Natural killer cell (primary cell): ENCODE measurements around the gene PTPRK. TPM values are rescaled to one million over a fixed set of nuclear protein-coding genes. Genes with fewer than 3 reads are reported as not detected.

Experiments
- ATAC-seq, 3 donors: fragments of 150-1000 bp in 2 of 3; fragments of 200-7000 bp in 1 of 3; cut with Tn5 transposase; 1 replicate in 1 of 3; 2 replicates in 2 of 3; pipeline ENCODE4 v1.10.0; 2021; ENCODE audit warnings: mild to moderate bottlenecking in 2 of 3, moderate library complexity in 2 of 3
- DNase-seq, 2 donors: peaks; one replicate each; pipeline versions ENCODE4 v3.0.0 to v3.0.0-alpha.2; 2013 to 2021; ENCODE audit warnings: mixed read lengths in 1 of 2
- H3K27ac ChIP-seq: one replicate; pipeline ENCODE4 v1.5.1; 2013; ENCODE audit warnings: mild to moderate bottlenecking, low read length
- H3K27me3 ChIP-seq: one replicate; pipeline ENCODE4 v1.6.1; 2013; ENCODE audit warnings: low read length; ENCODE audit not compliant: control insufficient read depth, insufficient read depth
- H3K36me3 ChIP-seq: one replicate; pipeline ENCODE4 v1.6.1; 2013; ENCODE audit warnings: low read length; ENCODE audit not compliant: control insufficient read depth, insufficient read depth
- H3K4me1 ChIP-seq: one replicate; pipeline ENCODE4 v1.6.1; 2013; ENCODE audit warnings: low read length; ENCODE audit not compliant: control insufficient read depth, insufficient read depth
- H3K4me3 ChIP-seq: one replicate; pipeline ENCODE4 v1.5.1; 2013; ENCODE audit warnings: low read length
- H3K9me3 ChIP-seq: one replicate; pipeline ENCODE4 v1.6.1; 2013; ENCODE audit warnings: low read length; ENCODE audit not compliant: control insufficient read depth, insufficient read depth
- H3K27ac Mint-ChIP-seq, 2 donors: one replicate each; pipeline ENCODE4 v1.8.0; 2022; ENCODE audit warnings: mild to moderate bottlenecking in 2 of 2, mixed read lengths in 2 of 2, moderate library complexity in 1 of 2
- H3K27me3 Mint-ChIP-seq, 2 donors: one replicate each; pipeline ENCODE4 v1.8.0; 2022; ENCODE audit warnings: low read depth in 2 of 2, mixed read lengths in 2 of 2
- H3K36me3 Mint-ChIP-seq: one replicate; pipeline ENCODE4 v1.8.0; 2022; ENCODE audit warnings: mixed read lengths
- H3K4me1 Mint-ChIP-seq, 2 donors: one replicate each; pipeline ENCODE4 v1.8.0; 2022; ENCODE audit warnings: mixed read lengths in 2 of 2
- H3K4me3 Mint-ChIP-seq: one replicate; pipeline ENCODE4 v1.8.0; 2022; ENCODE audit warnings: mild to moderate bottlenecking, moderate library complexity, mixed read lengths
- H3K9me3 Mint-ChIP-seq, 2 donors: one replicate each; pipeline ENCODE4 v1.8.0; 2022; ENCODE audit warnings: mixed read lengths in 2 of 2
- WGBS: methylation state at CpG from one replicate; pipeline ENCODE4 v1.1.7; 2013; ENCODE audit warnings: missing lambda C conversion rate; ENCODE audit not compliant: insufficient coverage; 5-methylcytosine and 5-hydroxymethylcytosine counted together
- intact Hi-C: fragments of 100-400 bp; cut with micrococcal nuclease; formaldehyde crosslinking; loops from one replicate; pipeline ENCODE4 v1.14.2; 2022
- total RNA-seq, 4 donors: library from RNA; stranded (reverse); fragments of 120-200 nt in 1 of 4; gene quantifications; one replicate each; pipeline versions ENCODE4 v1.2.3 to v1.2.4, GENCODE V29; 2013 to 2022
- TF ChIP-seq, protein P1 (sequence below): fragments of 200-600 bp; IDR thresholded peaks from one replicate; pipeline ENCODE4 v1.8.0; 2022; ENCODE audit warnings: antibody characterized with exemption

The PTPRK gene
- total RNA-seq, 3 donors from 2014 or later (not counting 1 experiment from before 2014, with no cell fraction given) = 0.14 to 1.2 (median 0.95) TPM

DNA sequence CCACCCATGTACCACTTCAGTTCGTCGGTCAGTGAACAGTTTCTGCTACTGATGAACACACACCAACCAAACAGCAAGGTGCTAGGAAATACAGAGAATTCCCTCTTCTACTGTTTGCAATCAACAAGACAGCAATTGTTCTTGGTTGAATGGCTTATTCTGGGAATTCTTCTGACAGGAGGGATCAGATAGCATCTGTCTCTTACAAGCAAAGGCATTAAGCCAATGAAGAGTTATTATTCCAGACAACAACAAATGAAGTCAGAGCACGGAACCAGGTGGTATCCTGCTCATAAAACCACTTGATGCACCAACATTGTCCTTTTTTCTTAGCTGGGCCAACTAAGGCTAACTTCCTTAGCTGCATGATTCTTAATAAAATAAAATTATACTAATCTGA is 37.8 kb downstream of the PTPRK start:
- H3K9me3 ChIP-seq = no peaks in the 10 kb centered on the region
- WGBS = 84% methylated on average over 3 of the region's 3 CpGs
- no peak for DNase-seq
- Mint-ChIP-seq H3K27ac (no peak overlapping the region), H3K9me3 (no peaks in the 10 kb centered on the region), H3K4me3 (no peak overlapping the region), H3K36me3 (no peaks in the 10 kb centered on the region), H3K27me3 (peaks cover 0 to 2% of the 10 kb centered on the region in 2 donors), H3K4me1 (peaks cover 6% of the 10 kb centered on the region in 2 donors)
- no peak overlapping the region for H3K4me3 ChIP-seq
- no peaks in the 10 kb centered on the region for H3K27me3 ChIP-seq
- no peaks in the 10 kb centered on the region for H3K36me3 ChIP-seq
- H3K4me1 ChIP-seq = no peaks in the 10 kb centered on the region
- intact Hi-C loops = no loop called here
- TF ChIP-seq, protein P1, sequence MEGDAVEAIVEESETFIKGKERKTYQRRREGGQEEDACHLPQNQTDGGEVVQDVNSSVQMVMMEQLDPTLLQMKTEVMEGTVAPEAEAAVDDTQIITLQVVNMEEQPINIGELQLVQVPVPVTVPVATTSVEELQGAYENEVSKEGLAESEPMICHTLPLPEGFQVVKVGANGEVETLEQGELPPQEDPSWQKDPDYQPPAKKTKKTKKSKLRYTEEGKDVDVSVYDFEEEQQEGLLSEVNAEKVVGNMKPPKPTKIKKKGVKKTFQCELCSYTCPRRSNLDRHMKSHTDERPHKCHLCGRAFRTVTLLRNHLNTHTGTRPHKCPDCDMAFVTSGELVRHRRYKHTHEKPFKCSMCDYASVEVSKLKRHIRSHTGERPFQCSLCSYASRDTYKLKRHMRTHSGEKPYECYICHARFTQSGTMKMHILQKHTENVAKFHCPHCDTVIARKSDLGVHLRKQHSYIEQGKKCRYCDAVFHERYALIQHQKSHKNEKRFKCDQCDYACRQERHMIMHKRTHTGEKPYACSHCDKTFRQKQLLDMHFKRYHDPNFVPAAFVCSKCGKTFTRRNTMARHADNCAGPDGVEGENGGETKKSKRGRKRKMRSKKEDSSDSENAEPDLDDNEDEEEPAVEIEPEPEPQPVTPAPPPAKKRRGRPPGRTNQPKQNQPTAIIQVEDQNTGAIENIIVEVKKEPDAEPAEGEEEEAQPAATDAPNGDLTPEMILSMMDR = no peak
- no peak for ATAC-seq
- H3K27ac ChIP-seq = no peak overlapping the region

DNA sequence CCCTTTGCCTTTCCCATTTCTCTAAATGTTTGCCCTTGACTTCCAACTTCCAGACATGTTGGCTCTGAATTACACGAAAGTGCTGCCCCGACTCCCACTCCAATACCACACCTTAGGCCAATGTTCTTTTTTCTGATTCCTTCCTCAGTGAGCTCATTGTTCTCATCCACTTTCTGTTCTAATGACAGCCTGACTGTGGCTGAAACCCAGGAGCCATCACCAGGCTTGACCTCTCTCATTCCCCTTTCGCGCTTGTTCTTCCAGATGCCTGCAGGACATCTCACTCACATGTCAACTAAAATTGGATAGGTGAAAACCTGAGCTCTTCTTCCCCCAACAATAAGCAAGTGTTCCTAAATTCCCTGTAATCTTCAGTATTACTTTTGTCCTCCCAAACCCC is 40.4 kb downstream of the PTPRK start:
- peaks cover 6% of the 10 kb centered on the region in 2 donors for H3K4me1 Mint-ChIP-seq
- no peak overlapping the region for H3K27ac Mint-ChIP-seq
- H3K36me3 ChIP-seq = no peaks in the 10 kb centered on the region
- no peaks in the 10 kb centered on the region for H3K36me3 Mint-ChIP-seq
- H3K4me1 ChIP-seq = no peaks in the 10 kb centered on the region
- 96% methylated on average over 4 of the region's 4 CpGs for WGBS
- intact Hi-C loops = no loop called here
- H3K4me3 Mint-ChIP-seq = no peak overlapping the region
- no peaks in the 10 kb centered on the region for H3K27me3 ChIP-seq
- no peak overlapping the region for H3K27ac ChIP-seq
- ATAC-seq = no peak
- no peak for DNase-seq
- H3K9me3 Mint-ChIP-seq = no peaks in the 10 kb centered on the region
- H3K4me3 ChIP-seq = no peak overlapping the region
- no peaks in the 10 kb centered on the region for H3K27me3 Mint-ChIP-seq
- H3K9me3 ChIP-seq = no peaks in the 10 kb centered on the region
- TF ChIP-seq, protein P1 = no peak

DNA sequence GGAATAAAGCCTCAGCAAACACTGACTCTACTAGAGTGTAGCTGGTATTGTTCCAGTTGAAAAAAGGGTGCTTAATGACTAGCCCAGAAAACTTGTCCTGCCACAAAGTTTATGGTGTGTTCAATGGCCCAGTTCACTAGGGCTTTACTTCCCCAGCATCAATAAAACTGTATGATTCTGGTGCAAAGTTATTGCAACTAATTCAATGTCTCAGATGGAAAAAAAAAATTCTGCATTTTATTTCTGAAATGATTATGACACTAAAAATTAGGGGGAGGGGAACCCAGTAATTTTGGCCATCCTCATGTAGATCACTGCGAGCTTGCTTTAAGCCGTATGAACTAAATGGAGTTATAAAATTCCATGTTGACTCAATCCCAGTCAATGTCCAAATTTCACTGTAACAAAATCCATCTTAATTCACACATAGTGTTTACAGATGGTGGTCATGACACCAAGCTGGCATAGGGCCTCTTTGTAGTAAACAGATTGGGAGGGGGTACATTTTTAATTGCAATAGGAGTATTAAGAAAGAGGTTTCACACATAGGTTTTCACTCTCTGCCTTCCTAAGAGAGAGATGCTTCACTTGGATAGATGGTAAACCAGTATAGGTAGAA is 41.2 kb downstream of the PTPRK start:
- Mint-ChIP-seq H3K27me3 (no peaks in the 10 kb centered on the region), H3K4me1 (peaks cover 6% of the 10 kb centered on the region in 2 donors), H3K4me3 (no peak overlapping the region), H3K36me3 (no peaks in the 10 kb centered on the region), H3K27ac (no peak overlapping the region), H3K9me3 (no peaks in the 10 kb centered on the region)
- Histone ChIP-seq H3K27ac (no peak overlapping the region), H3K9me3 (no peaks in the 10 kb centered on the region), H3K4me3 (no peak overlapping the region), H3K4me1 (no peaks in the 10 kb centered on the region), H3K36me3 (no peaks in the 10 kb centered on the region), H3K27me3 (no peaks in the 10 kb centered on the region)
- intact Hi-C loops = no loop called here
- TF ChIP-seq, protein P1 = no peak
- no peak for ATAC-seq
- 100% methylated on average over 1 of the region's 2 CpGs for WGBS
- no peak for DNase-seq
